ENCODE measurements around the gene CEMP1. TPM values are rescaled to one million over a fixed set of nuclear protein-coding genes. Genes with fewer than 3 reads are reported as not detected.
"Not testable (repeated sequence)": the region's sequence is repeated elsewhere in the genome, so short reads cannot be mapped to it uniquely, and the experiment has no call there.

CEMP1 gene
- total and polyA plus RNA-seq, 2 donors (not counting 1 experiment from before 2014, with no cell fraction given), result 0.66 to 2.3 TPM

DNA sequence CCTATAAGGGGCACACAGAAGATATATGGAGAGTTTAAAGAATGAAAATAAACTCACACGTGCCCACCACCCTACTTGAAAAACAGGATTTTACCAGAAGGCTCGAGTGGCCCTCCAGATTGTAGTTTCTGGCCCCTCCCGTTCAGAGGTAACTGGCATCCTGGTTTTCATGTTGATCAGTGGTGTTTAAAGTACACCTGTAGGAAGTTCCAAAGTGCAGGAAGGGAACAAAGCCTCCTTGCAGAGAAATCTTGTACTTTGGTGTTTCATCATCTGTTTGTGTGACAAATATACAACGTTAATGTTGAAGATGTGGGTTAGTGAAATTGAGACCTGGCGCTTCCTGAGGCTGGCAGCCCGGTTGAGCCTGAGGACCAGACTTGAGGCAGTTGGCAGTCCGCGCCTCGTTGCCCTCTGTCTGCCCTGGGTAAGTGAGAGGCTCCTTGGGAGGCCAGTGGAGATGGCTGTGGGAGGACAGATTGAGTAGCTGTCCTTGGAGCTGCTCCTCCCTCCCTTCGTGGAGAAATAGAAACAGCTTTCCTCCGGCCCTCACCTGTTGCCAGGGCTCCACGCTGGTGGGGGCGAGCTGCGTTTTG is 19.2 kb upstream of the CEMP1 start:
- no CpG with 5 or more reads among the region's 14 CpGs for WGBS (ENCODE audit: insufficient coverage)
- ATAC-seq (ENCODE audit: low read depth); H3K4me1 Mint-ChIP-seq: not testable (repeated sequence)

DNA sequence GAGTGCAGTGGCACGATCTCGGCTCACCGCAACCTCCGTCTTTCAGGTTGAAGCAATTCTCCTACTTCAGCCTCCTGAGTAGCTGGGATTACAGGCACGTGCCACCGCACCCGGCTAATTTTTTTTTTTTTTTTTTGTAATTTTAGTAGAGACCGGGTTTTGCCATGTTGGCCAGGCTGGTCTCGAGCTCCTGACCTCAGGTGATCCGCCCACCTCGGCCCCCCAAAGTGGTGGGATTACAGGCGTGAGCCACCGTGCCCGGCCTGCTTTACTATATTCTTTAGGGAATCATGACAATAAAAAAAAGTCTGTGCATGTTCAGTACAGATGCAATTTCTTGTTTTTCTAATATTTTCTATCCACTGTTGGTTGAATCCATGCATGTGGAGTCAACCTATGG is 12.6 kb upstream of the CEMP1 start:
- no CpG with 5 or more reads among the region's 14 CpGs for WGBS (ENCODE audit: insufficient coverage)
- Mint-ChIP-seq H3K4me1 (peaks cover 32% of the 10 kb centered on the region), H3K27ac (peak overlapping the region; percentile 50)
- H3K36me3 ChIP-seq (replicated peaks in 1 of 2; ENCODE audit: control extremely low read depth in 1 of 2, control insufficient read depth in 1 of 2, extremely low read depth in 1 of 2, insufficient read depth in 2 of 2, low read length in 1 of 2); H3K9me3 Mint-ChIP-seq (ENCODE audit: insufficient read depth); H3K27me3 ChIP-seq (replicated peaks in 1 of 4; ENCODE audit: control extremely low read depth in 1 of 4, control insufficient read depth in 3 of 4, insufficient read depth in 4 of 4, low read length in 3 of 4); H3K9me3 ChIP-seq (ENCODE audit: control extremely low read depth in 1 of 3, control insufficient read depth in 2 of 3, insufficient read depth in 1 of 3, low read length in 2 of 3); H3K4me2 ChIP-seq (replicated peaks; ENCODE audit: low read depth, low read length, poor library complexity, severe bottlenecking); H3K27me3 Mint-ChIP-seq; H3K27ac ChIP-seq (ENCODE audit: low read length in 2 of 2); CTCF ChIA-PET; H3K9ac ChIP-seq (ENCODE audit: low read length); H3K4me3 Mint-ChIP-seq; H3K4me3 ChIP-seq (ENCODE audit: control extremely low read depth in 1 of 5, extremely low read depth in 1 of 5, insufficient read depth in 1 of 5, low read depth in 2 of 5, low read length in 4 of 5); DNase-seq; ATAC-seq (ENCODE audit: low read depth); H2AFZ ChIP-seq (ENCODE audit: insufficient read depth, low read depth, low read length, poor library complexity, severe bottlenecking); intact Hi-C loops (cut with micrococcal nuclease): not testable (repeated sequence)
- H3K79me2 ChIP-seq (ENCODE audit: control insufficient read depth, insufficient read depth, low read length), result peaks cover 52% of the 10 kb centered on the region
- H3K4me1 ChIP-seq (ENCODE audit: control insufficient read depth in 2 of 2, insufficient read depth in 2 of 2, low read length in 2 of 2), result peaks cover 27 to 28% of the 10 kb centered on the region in 2 donors
- peaks cover 57% of the 10 kb centered on the region for H4K20me1 ChIP-seq (ENCODE audit: control insufficient read depth, insufficient read depth, low read length, poor library complexity, severe bottlenecking)
- POLR2A ChIA-PET, result interaction anchor here (0.7 kb wide), 1 partner anchor 580 kb away, joined by 4 read pairs; no protein-coding TSS in a partner anchor

More for the DNA sequence above, 19.2 kb upstream of the CEMP1 start:
- H3K4me3 ChIP-seq (ENCODE audit: control extremely low read depth in 1 of 5, extremely low read depth in 1 of 5, insufficient read depth in 1 of 5, low read depth in 2 of 5, low read length in 4 of 5); H3K27ac ChIP-seq (ENCODE audit: low read length in 2 of 2); H3K27ac Mint-ChIP-seq; POLR2A ChIA-PET; H3K36me3 ChIP-seq (replicated peaks in 1 of 2; ENCODE audit: control extremely low read depth in 1 of 2, control insufficient read depth in 1 of 2, extremely low read depth in 1 of 2, insufficient read depth in 2 of 2, low read length in 1 of 2); H3K4me1 ChIP-seq (ENCODE audit: control insufficient read depth in 2 of 2, insufficient read depth in 2 of 2, low read length in 2 of 2); H3K4me2 ChIP-seq (replicated peaks; ENCODE audit: low read depth, low read length, poor library complexity, severe bottlenecking); H3K9ac ChIP-seq (ENCODE audit: low read length); H3K9me3 ChIP-seq (ENCODE audit: control extremely low read depth in 1 of 3, control insufficient read depth in 2 of 3, insufficient read depth in 1 of 3, low read length in 2 of 3); H3K27me3 Mint-ChIP-seq; H3K4me3 Mint-ChIP-seq; DNase-seq; intact Hi-C loops (cut with micrococcal nuclease); H3K27me3 ChIP-seq (replicated peaks in 1 of 4; ENCODE audit: control extremely low read depth in 1 of 4, control insufficient read depth in 3 of 4, insufficient read depth in 4 of 4, low read length in 3 of 4); CTCF ChIA-PET; H3K9me3 Mint-ChIP-seq (ENCODE audit: insufficient read depth); H2AFZ ChIP-seq (ENCODE audit: insufficient read depth, low read depth, low read length, poor library complexity, severe bottlenecking): not testable (repeated sequence)
- H3K79me2 ChIP-seq (ENCODE audit: control insufficient read depth, insufficient read depth, low read length), result peaks cover 21% of the 10 kb centered on the region
- peaks cover 20% of the 10 kb centered on the region for H4K20me1 ChIP-seq (ENCODE audit: control insufficient read depth, insufficient read depth, low read length, poor library complexity, severe bottlenecking)

DNA sequence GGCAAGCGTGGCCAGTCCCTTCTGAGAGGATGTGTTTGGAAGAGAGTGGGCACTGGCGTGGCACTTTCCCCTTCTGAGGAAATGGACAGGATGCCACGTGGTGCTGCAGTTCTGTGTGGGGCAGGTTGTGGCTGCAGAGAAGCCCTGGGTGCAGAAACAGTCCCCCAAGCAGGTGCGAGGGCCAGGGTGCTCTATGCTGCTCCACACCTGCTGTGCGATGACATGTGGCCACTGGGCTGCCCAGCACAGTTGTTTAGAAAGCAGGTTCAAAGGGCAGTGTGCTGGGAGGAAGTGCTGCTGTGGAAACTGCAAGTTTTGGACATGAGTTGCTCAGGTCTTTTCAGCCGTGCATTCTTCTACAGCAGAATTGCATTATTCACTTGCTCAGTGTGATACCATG is 10.2 kb upstream of the CEMP1 start:
- H3K36me3 ChIP-seq (replicated peaks in 1 of 2; ENCODE audit: control extremely low read depth in 1 of 2, control insufficient read depth in 1 of 2, extremely low read depth in 1 of 2, insufficient read depth in 2 of 2, low read length in 1 of 2); intact Hi-C loops (cut with micrococcal nuclease); H3K27me3 Mint-ChIP-seq; DNase-seq; H3K9me3 Mint-ChIP-seq (ENCODE audit: insufficient read depth); ATAC-seq (ENCODE audit: low read depth); H3K4me3 ChIP-seq (ENCODE audit: control extremely low read depth in 1 of 5, extremely low read depth in 1 of 5, insufficient read depth in 1 of 5, low read depth in 2 of 5, low read length in 4 of 5); H2AFZ ChIP-seq (ENCODE audit: insufficient read depth, low read depth, low read length, poor library complexity, severe bottlenecking); CTCF ChIA-PET; H3K9me3 ChIP-seq (ENCODE audit: control extremely low read depth in 1 of 3, control insufficient read depth in 2 of 3, insufficient read depth in 1 of 3, low read length in 2 of 3); H3K27me3 ChIP-seq (replicated peaks in 1 of 4; ENCODE audit: control extremely low read depth in 1 of 4, control insufficient read depth in 3 of 4, insufficient read depth in 4 of 4, low read length in 3 of 4); H3K9ac ChIP-seq (ENCODE audit: low read length): not testable (repeated sequence)
- Mint-ChIP-seq H3K4me1 (peaks cover 40% of the 10 kb centered on the region), H3K4me3 (peak overlapping the region; percentile 81), H3K27ac (peak overlapping the region; percentile 91)
- 85% methylated on average over 2 of the region's 6 CpGs for WGBS (ENCODE audit: insufficient coverage)
- peak overlapping the region; percentile 18 to 39 for H3K27ac ChIP-seq (ENCODE audit: low read length in 2 of 2)
- POLR2A ChIA-PET, result interaction anchor here (1.2 kb wide), 1 partner anchor 21 kb away, joined by 5 read pairs; no protein-coding TSS in a partner anchor
- peak overlapping the region; percentile 15 for H3K4me2 ChIP-seq (replicated peaks; ENCODE audit: low read depth, low read length, poor library complexity, severe bottlenecking)
- peaks cover 33 to 39% of the 10 kb centered on the region in 2 donors for H3K4me1 ChIP-seq (ENCODE audit: control insufficient read depth in 2 of 2, insufficient read depth in 2 of 2, low read length in 2 of 2)
- H4K20me1 ChIP-seq (ENCODE audit: control insufficient read depth, insufficient read depth, low read length, poor library complexity, severe bottlenecking), result peaks cover 57% of the 10 kb centered on the region
- H3K79me2 ChIP-seq (ENCODE audit: control insufficient read depth, insufficient read depth, low read length), result peaks cover 54% of the 10 kb centered on the region

DNA sequence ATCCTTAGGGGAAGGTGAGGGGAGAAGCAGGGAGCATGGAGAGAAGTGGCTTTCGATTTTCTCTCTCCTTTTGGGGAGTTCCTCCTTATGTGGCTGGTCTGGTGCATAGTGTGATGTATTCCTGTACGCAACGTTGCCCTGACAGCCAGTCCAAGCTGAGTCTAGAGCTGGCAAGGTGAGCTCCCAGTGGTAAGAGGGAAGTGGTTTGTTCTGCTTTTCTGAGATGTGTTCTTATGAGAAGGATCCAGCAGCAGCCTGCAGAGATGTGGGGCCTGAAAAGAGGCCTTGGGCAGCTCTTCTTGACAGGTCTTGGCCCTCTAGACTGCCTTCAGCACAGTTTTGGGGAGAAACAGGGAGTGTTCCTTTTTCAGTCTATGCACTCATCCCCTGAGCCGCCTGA is 9.7 kb upstream of the CEMP1 start:
- peaks cover 33 to 39% of the 10 kb centered on the region in 2 donors for H3K4me1 ChIP-seq (ENCODE audit: control insufficient read depth in 2 of 2, insufficient read depth in 2 of 2, low read length in 2 of 2)
- peak; percentile 20 for ATAC-seq (ENCODE audit: low read depth)

More for the DNA sequence above, 9.7 kb upstream of the CEMP1 start:
- DNase-seq, result peak; percentile 77
- intact Hi-C loops (cut with micrococcal nuclease); H3K9ac ChIP-seq (ENCODE audit: low read length); H2AFZ ChIP-seq (ENCODE audit: insufficient read depth, low read depth, low read length, poor library complexity, severe bottlenecking); H3K27me3 Mint-ChIP-seq; H3K27me3 ChIP-seq (replicated peaks in 1 of 4; ENCODE audit: control extremely low read depth in 1 of 4, control insufficient read depth in 3 of 4, insufficient read depth in 4 of 4, low read length in 3 of 4); H3K9me3 ChIP-seq (ENCODE audit: control extremely low read depth in 1 of 3, control insufficient read depth in 2 of 3, insufficient read depth in 1 of 3, low read length in 2 of 3); H3K4me3 ChIP-seq (ENCODE audit: control extremely low read depth in 1 of 5, extremely low read depth in 1 of 5, insufficient read depth in 1 of 5, low read depth in 2 of 5, low read length in 4 of 5); CTCF ChIA-PET; H3K9me3 Mint-ChIP-seq (ENCODE audit: insufficient read depth); H3K36me3 ChIP-seq (replicated peaks in 1 of 2; ENCODE audit: control extremely low read depth in 1 of 2, control insufficient read depth in 1 of 2, extremely low read depth in 1 of 2, insufficient read depth in 2 of 2, low read length in 1 of 2): not testable (repeated sequence)
- POLR2A ChIA-PET, result interaction anchor here (1.2 kb wide), 1 partner anchor 20 kb away, joined by 5 read pairs; no protein-coding TSS in a partner anchor
- WGBS (ENCODE audit: insufficient coverage), result 24% methylated on average over 3 of the region's 4 CpGs
- Histone ChIP-seq H3K27ac (ENCODE audit: low read length in 2 of 2) (peak overlapping the region; percentile 71 to 87), H3K4me2 (replicated peaks; ENCODE audit: low read depth, low read length, poor library complexity, severe bottlenecking) (peak overlapping the region; percentile 15), H4K20me1 (ENCODE audit: control insufficient read depth, insufficient read depth, low read length, poor library complexity, severe bottlenecking) (peaks cover 52% of the 10 kb centered on the region), H3K79me2 (ENCODE audit: control insufficient read depth, insufficient read depth, low read length) (peaks cover 53% of the 10 kb centered on the region)
- Mint-ChIP-seq H3K27ac (peak overlapping the region; percentile 91), H3K4me1 (peaks cover 40% of the 10 kb centered on the region), H3K4me3 (peak overlapping the region; percentile 81)
